HPDE6-E6E7 (cell line): Measurements from ENCODE around the gene SPDYE2.
"Not testable (repeated sequence)": the region's sequence is repeated elsewhere in the genome, so short reads cannot be mapped to it uniquely, and the experiment has no call there.

ENCODE experiments used
- DNase-seq: peaks from one replicate; pipeline ENCODE4 v3.0.0; 2011; ENCODE audit warnings: missing footprints; ENCODE audit errors: extremely low spot score

The SPDYE2 gene

DNA sequence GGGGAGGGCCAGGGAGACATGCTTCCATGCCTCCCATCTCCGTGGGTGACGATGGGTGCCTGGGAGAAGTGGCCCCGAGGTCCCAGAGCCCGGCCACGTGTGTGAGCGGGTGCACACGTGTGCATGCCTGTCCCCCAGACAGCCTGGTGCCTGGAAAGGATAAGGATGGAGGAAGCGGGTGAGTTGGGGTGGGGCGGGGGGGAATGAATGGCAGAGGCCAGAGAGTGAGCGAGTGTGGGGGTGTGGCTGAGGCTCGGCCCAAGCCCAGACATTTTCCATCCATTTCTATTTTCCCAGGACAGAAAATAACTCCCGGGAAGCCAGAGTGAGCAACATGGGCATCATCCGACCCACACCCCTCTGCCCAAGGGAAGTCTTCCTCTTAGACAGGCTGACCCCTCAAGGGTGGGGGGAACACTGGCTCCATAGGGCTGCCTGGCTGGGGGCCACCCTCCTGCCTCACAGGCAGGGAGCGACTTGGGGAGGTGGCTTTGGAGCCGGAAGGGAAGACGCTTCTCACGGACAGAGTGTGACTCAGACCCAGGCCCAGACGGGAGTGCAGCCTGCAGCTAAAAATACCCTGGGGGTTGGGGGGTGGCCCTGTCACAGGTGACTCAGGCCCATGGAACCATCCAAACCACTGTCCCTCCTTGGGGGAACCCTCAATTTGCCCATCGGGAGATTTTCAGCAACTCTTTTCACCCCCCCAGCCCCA, 53.6 kb downstream of the SPDYE2 start:
- DNase-seq, result not testable (repeated sequence)

GRCh38 chr7:102606848-102607247, 55.8 kb downstream of the SPDYE2 start:
- DNase-seq, result not testable (repeated sequence)

- not testable (repeated sequence) for DNase-seq
Measured at GRCh38 chr7:102609734-102610133, 58.7 kb downstream of the SPDYE2 start.

DNA sequence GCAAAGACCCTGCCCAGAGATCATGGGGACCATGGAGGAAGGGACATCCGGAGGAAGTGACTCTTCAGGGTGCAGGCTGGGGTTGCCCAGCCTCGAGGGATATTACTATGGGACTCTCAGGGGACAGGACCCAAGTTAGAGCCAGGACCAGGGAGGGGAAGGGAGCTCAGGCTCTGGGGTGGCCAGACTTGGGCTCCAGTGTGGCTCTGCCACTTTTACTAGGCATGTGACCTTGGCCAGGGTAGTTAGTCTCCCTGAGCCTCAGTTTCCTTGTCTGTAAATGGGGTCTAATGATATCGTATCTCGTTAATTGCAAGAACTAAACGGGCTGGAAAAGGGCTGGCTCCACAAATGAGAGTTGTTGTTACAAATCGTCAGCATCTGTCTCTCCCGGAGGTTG, 59.4 kb downstream of the SPDYE2 start:
- DNase-seq, result not testable (repeated sequence)

DNA sequence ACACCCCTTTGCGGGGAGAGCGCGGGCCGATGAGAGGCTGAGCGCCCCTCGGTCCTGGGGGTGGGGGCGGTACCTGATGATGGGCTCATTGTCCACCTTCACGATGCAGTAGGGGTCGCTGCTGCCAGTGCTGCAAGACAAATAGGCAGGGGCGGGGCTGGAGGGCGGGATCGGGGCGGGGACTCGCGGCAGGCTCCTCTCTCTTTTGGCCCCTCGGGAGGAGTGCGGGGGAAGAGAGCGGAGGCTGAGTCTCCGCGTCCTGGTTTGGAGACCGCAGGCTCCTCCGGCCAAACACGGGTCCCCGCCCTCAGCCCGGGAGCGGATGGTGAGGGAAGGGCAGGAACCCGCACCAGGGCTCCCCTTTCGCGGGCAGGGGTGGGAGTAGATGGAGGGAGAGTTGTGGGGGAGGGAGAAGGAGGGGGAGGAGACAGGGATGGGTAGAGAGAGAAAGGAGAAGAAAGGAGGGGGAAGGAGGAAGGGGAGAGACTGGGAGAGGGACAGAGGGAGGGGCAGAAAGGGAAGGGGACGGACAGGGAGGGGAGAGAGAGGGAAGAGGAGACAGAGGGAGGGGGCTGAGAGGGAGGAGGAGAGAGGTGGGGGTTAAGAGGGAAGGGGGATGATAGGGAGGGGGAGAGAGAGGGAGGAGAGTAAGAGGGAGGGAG, 60.1 kb downstream of the SPDYE2 start:
- not testable (repeated sequence) for DNase-seq

- DNase-seq, result not testable (repeated sequence)
Measured at GRCh38 chr7:102611675-102612325, 60.8 kb downstream of the SPDYE2 start.
